B cell (primary cell): ENCODE data around the gene PHTF2. TPM values are rescaled to one million over a fixed set of nuclear protein-coding genes. Genes with fewer than 3 reads are reported as not detected.

Source experiments
- ATAC-seq: fragments of 200-7000 bp; cut with Tn5 transposase; one replicate; pipeline ENCODE4 v1.10.0; 2021; ENCODE audit warnings: low read depth, mild to moderate bottlenecking, moderate number of reproducible peaks, moderate library complexity
- CTCF ChIA-PET: fragments of 350-600 bp; sonication (Branson Sonifier 250); formaldehyde crosslinking; loops from one replicate; lab custom pipeline; 2021; ENCODE audit warnings: antibody characterized with exemption, inconsistent platforms; lab: Charles Lee
- POLR2A ChIA-PET: fragments of 350-600 bp; sonication (Branson Sonifier 250); formaldehyde crosslinking; loops from one replicate; lab custom pipeline; 2021; ENCODE audit warnings: antibody characterized with exemption; lab: Charles Lee
- DNase-seq: peaks from one replicate; pipeline ENCODE4 v3.0.0; 2013
- H2AFZ ChIP-seq: 2 replicates; pipeline ENCODE4 v1.6.1; 2012; ENCODE audit warnings: mild to moderate bottlenecking, low read depth, low read length; ENCODE audit not compliant: insufficient read depth, poor library complexity, severe bottlenecking
- H3K27ac ChIP-seq, 2 donors: 1 replicate in 1 of 2; 2 replicates in 1 of 2; pipeline ENCODE4 v1.5.1; 2012 to 2013; ENCODE audit warnings: low read length in 2 of 2, mild to moderate bottlenecking in 2 of 2, moderate library complexity in 1 of 2
- H3K27me3 ChIP-seq, 4 experiments: fragments of 200-600 bp in 1 of 4; sonication (generic) in 1 of 4; replicated peaks in 1 of 4; 1 replicate in 2 of 4; 2 replicates in 2 of 4; pipeline versions ENCODE4 v1.6.1 to v1.7.0; 2013 to 2016; ENCODE audit warnings: low read length in 3 of 4, mild to moderate bottlenecking in 2 of 4, mixed read lengths in 1 of 4, moderate library complexity in 1 of 4; ENCODE audit not compliant: insufficient read depth in 4 of 4, control insufficient read depth in 3 of 4; ENCODE audit errors: control extremely low read depth in 1 of 4
- H3K36me3 ChIP-seq, 2 experiments: replicated peaks in 1 of 2; 1 replicate in 1 of 2; 2 replicates in 1 of 2; pipeline versions ENCODE4 v1.6.1 to v1.7.1; 2013; ENCODE audit warnings: low read length in 1 of 2; ENCODE audit not compliant: insufficient read depth in 2 of 2, control insufficient read depth in 1 of 2; ENCODE audit errors: control extremely low read depth in 1 of 2, extremely low read depth in 1 of 2
- H3K4me1 ChIP-seq, 2 donors: fragments of 200-600 bp in 1 of 2; sonication (generic) in 1 of 2; 1 replicate in 1 of 2; 2 replicates in 1 of 2; pipeline versions ENCODE4 v1.5.1 to v1.6.1; 2013 to 2017; ENCODE audit warnings: low read length in 2 of 2; ENCODE audit not compliant: control insufficient read depth in 2 of 2, insufficient read depth in 2 of 2
- H3K4me2 ChIP-seq: replicated peaks from 2 replicates; pipeline ENCODE3; 2012; ENCODE audit warnings: mild to moderate bottlenecking, low read depth, low read length; ENCODE audit not compliant: poor library complexity, severe bottlenecking
- H3K4me3 ChIP-seq, 5 experiments: fragments of 200-600 bp in 1 of 5; sonication (generic) in 1 of 5; 1 replicate in 3 of 5; 2 replicates in 2 of 5; pipeline versions ENCODE4 v1.5.1 to v1.7.0; 2011 to 2016; ENCODE audit warnings: low read length in 4 of 5, mild to moderate bottlenecking in 4 of 5, low read depth in 2 of 5, control low read depth in 1 of 5, moderate library complexity in 1 of 5; ENCODE audit not compliant: insufficient read depth in 1 of 5; ENCODE audit errors: control extremely low read depth in 1 of 5, extremely low read depth in 1 of 5
- H3K79me2 ChIP-seq: fragments of 200-600 bp; sonication (generic); one replicate; pipeline ENCODE4 v1.6.0; 2016; ENCODE audit warnings: low read length; ENCODE audit not compliant: control insufficient read depth, insufficient read depth
- H3K9ac ChIP-seq: fragments of 200-600 bp; sonication (generic); 2 replicates; pipeline ENCODE4 v1.6.1; 2017; ENCODE audit warnings: mild to moderate bottlenecking, low read length, moderate library complexity
- H3K9me3 ChIP-seq, 3 donors: one replicate each; pipeline versions ENCODE4 v1.6.1 to v1.7.1; 2013; ENCODE audit warnings: low read length in 2 of 3; ENCODE audit not compliant: control insufficient read depth in 2 of 3, insufficient read depth in 1 of 3; ENCODE audit errors: control extremely low read depth in 1 of 3
- H4K20me1 ChIP-seq: 2 replicates; pipeline ENCODE4 v1.6.0; 2012; ENCODE audit warnings: mild to moderate bottlenecking, low read length; ENCODE audit not compliant: insufficient read depth, control insufficient read depth, poor library complexity, severe bottlenecking
- H3K27ac Mint-ChIP-seq: one replicate; pipeline ENCODE4 v1.8.0; 2021; ENCODE audit warnings: mixed read lengths
- H3K27me3 Mint-ChIP-seq: one replicate; pipeline ENCODE4 v1.8.0; 2021; ENCODE audit warnings: mixed read lengths
- H3K4me1 Mint-ChIP-seq: one replicate; pipeline ENCODE4 v1.8.0; 2021; ENCODE audit warnings: mixed read lengths
- H3K4me3 Mint-ChIP-seq: one replicate; pipeline ENCODE4 v1.8.0; 2021; ENCODE audit warnings: mixed read lengths
- H3K9me3 Mint-ChIP-seq: one replicate; pipeline ENCODE4 v1.8.0; 2022; ENCODE audit warnings: mixed read lengths; ENCODE audit not compliant: insufficient read depth
- CTCF ChIP-seq: fragments of 200-600 bp; IDR thresholded peaks from one replicate; pipeline ENCODE4 v1.8.0; 2022; ENCODE audit warnings: antibody characterized with exemption, mild to moderate bottlenecking
- EZH2 ChIP-seq: IDR thresholded peaks from 2 replicates; pipeline ENCODE4 v1.6.1; 2012; ENCODE audit warnings: borderline replicate concordance, low read depth, mild to moderate bottlenecking, moderate library complexity, low read length; ENCODE audit not compliant: insufficient read depth, poor library complexity, severe bottlenecking
- WGBS: methylation state at CpG from one replicate; pipeline ENCODE4 v1.1.5; 2013; ENCODE audit warnings: missing lambda C conversion rate; ENCODE audit not compliant: insufficient coverage; 5-methylcytosine and 5-hydroxymethylcytosine counted together
- intact Hi-C: fragments of 100-400 bp; cut with micrococcal nuclease; formaldehyde crosslinking; loops from one replicate; pipeline ENCODE4 v1.10.0; 2022
- polyA plus RNA-seq: library from polyadenylated mRNA; depleted of rRNA; stranded (reverse); fragments of >200 nt; gene quantifications from 2 replicates; pipeline ENCODE4 v1.2.3, GENCODE V29; 2012
- total RNA-seq, 2 donors: library from RNA; stranded (reverse); fragments of 120-200 nt in 1 of 2; gene quantifications; 1 replicate in 1 of 2; 2 replicates in 1 of 2; pipeline versions ENCODE4 v1.2.3 to v1.2.4, GENCODE V29; 2013 to 2022

PHTF2 gene
- total and polyA plus RNA-seq, 2 donors (not counting 1 experiment from before 2014, with no cell fraction given): 35.3 to 44.8 TPM

- Histone ChIP-seq H3K4me1 (peaks cover 14 to 31% of the 10 kb centered on the region in 2 donors), H3K4me3 (peak overlapping the region in 1 of 5 experiments; percentile 37), H3K27ac (peak overlapping the region; percentile 22 to 67), H4K20me1 (peaks cover 20% of the 10 kb centered on the region), H3K9me3 (no peaks in the 10 kb centered on the region), H3K27me3 (no peaks in the 10 kb centered on the region), H3K79me2 (peaks cover 85% of the 10 kb centered on the region), H3K36me3 (peaks cover 0 to 8% of the 10 kb centered on the region in 2 experiments), H3K9ac (peak overlapping the region; percentile 29), H3K4me2 (peak overlapping the region; percentile 53), H2AFZ (peak overlapping the region; percentile 24)
- WGBS: 100% methylated on average over 3 of the region's 7 CpGs
- CTCF ChIA-PET: no interaction called here
- intact Hi-C loops: loop anchor here (5.0 kb wide), 2 partner anchors 37 to 43 kb away; no protein-coding TSS in a partner anchor
- peak; percentile 47 for DNase-seq
- Mint-ChIP-seq H3K4me3 (peak overlapping the region; percentile 24), H3K27ac (peak overlapping the region; percentile 69), H3K9me3 (no peaks in the 10 kb centered on the region), H3K4me1 (peaks cover 52% of the 10 kb centered on the region), H3K27me3 (no peaks in the 10 kb centered on the region)
- POLR2A ChIA-PET: interaction anchor here (0.6 kb wide), 2 partner anchors 47 to 530 kb away, joined by 3 to 5 read pairs; no protein-coding TSS in a partner anchor
- TF ChIP-seq CTCF (no peak), EZH2 (no peak)
- peak; percentile 56 for ATAC-seq
These were observed 60.8 kb downstream of the PHTF2 start for GRCh38 chr7:77859343-77859742.

DNA sequence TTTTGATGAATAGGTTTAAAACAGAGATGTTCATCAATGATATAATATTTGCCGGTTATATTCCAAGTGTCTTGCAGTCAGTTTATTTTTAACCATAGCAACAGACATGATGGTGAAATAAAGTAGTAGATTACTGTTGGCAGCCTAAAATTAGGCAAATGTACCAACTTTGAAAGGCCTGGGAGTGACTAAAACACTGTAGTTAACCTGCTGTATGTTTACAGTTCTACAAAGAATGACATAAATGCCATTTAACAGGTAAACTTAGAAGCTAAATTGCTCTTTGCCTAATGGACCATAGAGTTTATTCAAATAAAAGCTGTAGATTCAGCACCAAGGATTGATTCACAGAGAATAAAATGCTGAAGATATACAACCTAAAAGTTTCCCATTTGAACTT lies 64.1 kb downstream of the PHTF2 start:
- peaks cover 97% of the 10 kb centered on the region for H3K79me2 ChIP-seq
- no peak overlapping the region for H3K27ac Mint-ChIP-seq
- no CpG with 5 or more reads among the region's 1 CpG for WGBS

More for the DNA sequence above, 64.1 kb downstream of the PHTF2 start:
- ATAC-seq (no peak), DNase-seq (no peak)
- Histone ChIP-seq H3K27me3 (no peaks in the 10 kb centered on the region), H2AFZ (no peak overlapping the region), H3K4me3 (no peak overlapping the region), H3K9ac (no peak overlapping the region), H3K4me1 (peaks cover 14 to 41% of the 10 kb centered on the region in 2 donors), H4K20me1 (peaks cover 38% of the 10 kb centered on the region), H3K36me3 (no peaks in the 10 kb centered on the region), H3K27ac (no peak overlapping the region), H3K4me2 (no peak overlapping the region), H3K9me3 (no peaks in the 10 kb centered on the region)
- Mint-ChIP-seq H3K9me3 (no peaks in the 10 kb centered on the region), H3K4me3 (no peak overlapping the region), H3K4me1 (peaks cover 61% of the 10 kb centered on the region), H3K27me3 (no peaks in the 10 kb centered on the region)
- intact Hi-C loops: no loop called here
- TF ChIP-seq CTCF (no peak), EZH2 (no peak)
- ChIA-PET CTCF (interaction anchor here (0.6 kb wide), 1 partner anchor 203 kb away, joined by 3 read pairs; no protein-coding TSS in a partner anchor), POLR2A (no interaction called here)
